HepG2 (cell line): ENCODE measurements around the gene MED19. TPM values are rescaled to one million over a fixed set of nuclear protein-coding genes. Genes with fewer than 3 reads are reported as not detected.

Experiments
- FOXP4 ChIP-seq: sonication (generic); formaldehyde crosslinking; IDR thresholded peaks from 2 replicates; pipeline ENCODE4 v1.4.0; 2020; ENCODE audit warnings: missing genetic modification reagents
- KAT7 ChIP-seq: IDR thresholded peaks from 2 replicates; pipeline ENCODE4 v1.6.1; 2018; ENCODE audit warnings: borderline replicate concordance, missing compliant biosample characterization
- MED8 ChIP-seq: sonication (generic); formaldehyde crosslinking; IDR thresholded peaks from 2 replicates; pipeline ENCODE4 v1.8.1; 2023; ENCODE audit warnings: mild to moderate bottlenecking, missing genetic modification reagents; ENCODE audit not compliant: insufficient replicate concordance
- PBX2 ChIP-seq: IDR thresholded peaks from 2 replicates; pipeline ENCODE4 v1.6.1; 2016; ENCODE audit warnings: control low read depth
- PHF8 ChIP-seq: sonication (generic); formaldehyde crosslinking; IDR thresholded peaks from 2 replicates; pipeline ENCODE4 v1.5.0; 2020; ENCODE audit warnings: missing genetic modification reagents
- RBM22 ChIP-seq: fragments of 200-400 bp; formaldehyde crosslinking; optimal IDR thresholded peaks from 2 replicates; pipeline ENCODE3; 2017; ENCODE audit warnings: mild to moderate bottlenecking, low read length, moderate library complexity
- SAP130 ChIP-seq: IDR thresholded peaks from 2 replicates; pipeline ENCODE4 v1.6.1; 2016; ENCODE audit warnings: low read depth
- TBX2 ChIP-seq: sonication (generic); formaldehyde crosslinking; IDR thresholded peaks from 2 replicates; pipeline ENCODE4 v1.5.0; 2020; ENCODE audit warnings: missing genetic modification reagents, mild to moderate bottlenecking, borderline replicate concordance
- THAP7 ChIP-seq: sonication (generic); formaldehyde crosslinking; IDR thresholded peaks from 2 replicates; pipeline ENCODE4 v1.8.1; 2023; ENCODE audit warnings: mild to moderate bottlenecking, missing genetic modification reagents
- ZNF563 ChIP-seq: sonication (generic); formaldehyde crosslinking; IDR thresholded peaks from 2 replicates; pipeline ENCODE4 v1.8.0; 2022; ENCODE audit warnings: mild to moderate bottlenecking, moderate library complexity, missing genetic modification reagents
- ZNF619 ChIP-seq: sonication (generic); formaldehyde crosslinking; IDR thresholded peaks from 2 replicates; pipeline ENCODE4 v1.4.0; 2020; ENCODE audit warnings: mild to moderate bottlenecking, missing genetic modification reagents
- ZNF704 ChIP-seq: sonication (generic); formaldehyde crosslinking; IDR thresholded peaks from 2 replicates; pipeline ENCODE4 v1.8.1; 2023; ENCODE audit warnings: mild to moderate bottlenecking, inconsistent platforms, moderate library complexity, missing genetic modification reagents, borderline replicate concordance
- ZNF761 ChIP-seq: sonication (generic); formaldehyde crosslinking; conservative IDR thresholded peaks from 2 replicates; pipeline ENCODE4 v1.4.0; 2020; ENCODE audit warnings: mild to moderate bottlenecking, missing genetic modification reagents
- ZSCAN30 ChIP-seq: sonication (generic); formaldehyde crosslinking; IDR thresholded peaks from 2 replicates; pipeline ENCODE4 v1.5.0; 2020; ENCODE audit warnings: mild to moderate bottlenecking, missing genetic modification reagents
- polyA plus RNA-seq, 8 experiments: library from polyadenylated mRNA; depleted of rRNA in 3 of 8; stranded (reverse) in 7 of 8; unstranded in 1 of 8; fragments of >200 nt; fragmentation: Illumina TruSeq in 4 of 8; extraction: Trizol in 4 of 8; gene quantifications; 2 replicates each; pipeline versions ENCODE4 v1.2.1 to v1.2.3, GENCODE V29; 2011 to 2016; ENCODE audit warnings: low read depth in 4 of 8, missing spikeins in 1 of 8, mixed read lengths in 1 of 8; ENCODE audit not compliant: insufficient read depth in 1 of 8
- total RNA-seq, 5 experiments: library from RNA; depleted of rRNA; stranded (reverse); fragments of >200 nt; fragmentation: Illumina TruSeq; extraction: Trizol; gene quantifications; 2 replicates each; pipeline ENCODE4 v1.2.3, GENCODE V29; 2016; ENCODE audit warnings: low read depth in 1 of 5
- TF ChIP-seq, protein P1 (sequence below): sonication (generic); formaldehyde crosslinking; IDR thresholded peaks from 2 replicates; pipeline ENCODE4 v1.4.0; 2020; ENCODE audit warnings: missing genetic modification reagents, borderline replicate concordance
- TF ChIP-seq, protein P2 (sequence below): sonication (generic); formaldehyde crosslinking; conservative IDR thresholded peaks from 2 replicates; pipeline ENCODE4 v1.4.0; 2020; ENCODE audit warnings: missing genetic modification reagents
- TF ChIP-seq, protein P3 (sequence below): IDR thresholded peaks from 2 replicates; pipeline ENCODE4 v1.6.1; 2016; ENCODE audit warnings: mild to moderate bottlenecking

Gene MED19
- total and polyA plus RNA-seq, 2 of the 13 experiments (the other 11 are each of a cell fraction or from before 2014, with no cell fraction given): 12.9 to 13.8 TPM

GRCh38 chr11:57741132-57742086 lies 29.4 kb upstream of the MED19 start, which contains the start of gene SELENOH (continued):
- TF ChIP-seq TBX2 (CRISPR knock-in tag): peak; percentile 62
- TF ChIP-seq, protein P1, sequence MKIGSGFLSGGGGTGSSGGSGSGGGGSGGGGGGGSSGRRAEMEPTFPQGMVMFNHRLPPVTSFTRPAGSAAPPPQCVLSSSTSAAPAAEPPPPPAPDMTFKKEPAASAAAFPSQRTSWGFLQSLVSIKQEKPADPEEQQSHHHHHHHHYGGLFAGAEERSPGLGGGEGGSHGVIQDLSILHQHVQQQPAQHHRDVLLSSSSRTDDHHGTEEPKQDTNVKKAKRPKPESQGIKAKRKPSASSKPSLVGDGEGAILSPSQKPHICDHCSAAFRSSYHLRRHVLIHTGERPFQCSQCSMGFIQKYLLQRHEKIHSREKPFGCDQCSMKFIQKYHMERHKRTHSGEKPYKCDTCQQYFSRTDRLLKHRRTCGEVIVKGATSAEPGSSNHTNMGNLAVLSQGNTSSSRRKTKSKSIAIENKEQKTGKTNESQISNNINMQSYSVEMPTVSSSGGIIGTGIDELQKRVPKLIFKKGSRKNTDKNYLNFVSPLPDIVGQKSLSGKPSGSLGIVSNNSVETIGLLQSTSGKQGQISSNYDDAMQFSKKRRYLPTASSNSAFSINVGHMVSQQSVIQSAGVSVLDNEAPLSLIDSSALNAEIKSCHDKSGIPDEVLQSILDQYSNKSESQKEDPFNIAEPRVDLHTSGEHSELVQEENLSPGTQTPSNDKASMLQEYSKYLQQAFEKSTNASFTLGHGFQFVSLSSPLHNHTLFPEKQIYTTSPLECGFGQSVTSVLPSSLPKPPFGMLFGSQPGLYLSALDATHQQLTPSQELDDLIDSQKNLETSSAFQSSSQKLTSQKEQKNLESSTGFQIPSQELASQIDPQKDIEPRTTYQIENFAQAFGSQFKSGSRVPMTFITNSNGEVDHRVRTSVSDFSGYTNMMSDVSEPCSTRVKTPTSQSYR: peak; percentile 64; the same call in 1 of the 2 replicates
- TF ChIP-seq ZNF619 (CRISPR knock-in tag): peak; percentile 70; the same call in 1 of the 2 replicates
- TF ChIP-seq PBX2 (CRISPR knock-in tag): no peak
- peak; percentile 82 for TF ChIP-seq PHF8 (CRISPR knock-in tag)
- TF ChIP-seq, protein P2, sequence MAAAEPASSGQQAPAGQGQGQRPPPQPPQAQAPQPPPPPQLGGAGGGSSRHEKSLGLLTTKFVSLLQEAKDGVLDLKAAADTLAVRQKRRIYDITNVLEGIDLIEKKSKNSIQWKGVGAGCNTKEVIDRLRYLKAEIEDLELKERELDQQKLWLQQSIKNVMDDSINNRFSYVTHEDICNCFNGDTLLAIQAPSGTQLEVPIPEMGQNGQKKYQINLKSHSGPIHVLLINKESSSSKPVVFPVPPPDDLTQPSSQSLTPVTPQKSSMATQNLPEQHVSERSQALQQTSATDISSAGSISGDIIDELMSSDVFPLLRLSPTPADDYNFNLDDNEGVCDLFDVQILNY (CRISPR knock-in tag): peak; percentile 72; the same call in 1 of the 2 replicates
- TF ChIP-seq ZSCAN30 (CRISPR knock-in tag): peak; percentile 89
- TF ChIP-seq SAP130 (CRISPR knock-in tag): peak; percentile 91
- no peak for TF ChIP-seq ZNF761
- TF ChIP-seq KAT7 (CRISPR knock-in tag): peak; percentile 51; the same call in 1 of the 2 replicates
- TF ChIP-seq MED8 (CRISPR knock-in tag): peak; percentile 41
- 0 out of 2 replicates have a peak, but pooled peaks have one; percentile 68 for TF ChIP-seq ZNF563
- TF ChIP-seq ZNF704 (CRISPR knock-in tag): peak; percentile 60; the same call in 1 of the 2 replicates
- TF ChIP-seq, protein P3, sequence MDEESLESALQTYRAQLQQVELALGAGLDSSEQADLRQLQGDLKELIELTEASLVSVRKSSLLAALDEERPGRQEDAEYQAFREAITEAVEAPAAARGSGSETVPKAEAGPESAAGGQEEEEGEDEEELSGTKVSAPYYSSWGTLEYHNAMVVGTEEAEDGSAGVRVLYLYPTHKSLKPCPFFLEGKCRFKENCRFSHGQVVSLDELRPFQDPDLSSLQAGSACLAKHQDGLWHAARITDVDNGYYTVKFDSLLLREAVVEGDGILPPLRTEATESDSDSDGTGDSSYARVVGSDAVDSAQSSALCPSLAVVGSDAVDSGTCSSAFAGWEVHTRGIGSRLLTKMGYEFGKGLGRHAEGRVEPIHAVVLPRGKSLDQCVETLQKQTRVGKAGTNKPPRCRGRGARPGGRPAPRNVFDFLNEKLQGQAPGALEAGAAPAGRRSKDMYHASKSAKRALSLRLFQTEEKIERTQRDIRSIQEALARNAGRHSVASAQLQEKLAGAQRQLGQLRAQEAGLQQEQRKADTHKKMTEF (CRISPR knock-in tag): peak; percentile 80
- TF ChIP-seq THAP7 (CRISPR knock-in tag): 0 out of 2 replicates have a peak, but pooled peaks have one; percentile 31
- peak; percentile 95 for TF ChIP-seq RBM22
- TF ChIP-seq FOXP4 (CRISPR knock-in tag): peak; percentile 39
